ENCODE data around the gene PKNOX1.
"Not testable (repeated sequence)": the region's sequence is repeated elsewhere in the genome, so short reads cannot be mapped to it uniquely, and the experiment has no call there.

DNA sequence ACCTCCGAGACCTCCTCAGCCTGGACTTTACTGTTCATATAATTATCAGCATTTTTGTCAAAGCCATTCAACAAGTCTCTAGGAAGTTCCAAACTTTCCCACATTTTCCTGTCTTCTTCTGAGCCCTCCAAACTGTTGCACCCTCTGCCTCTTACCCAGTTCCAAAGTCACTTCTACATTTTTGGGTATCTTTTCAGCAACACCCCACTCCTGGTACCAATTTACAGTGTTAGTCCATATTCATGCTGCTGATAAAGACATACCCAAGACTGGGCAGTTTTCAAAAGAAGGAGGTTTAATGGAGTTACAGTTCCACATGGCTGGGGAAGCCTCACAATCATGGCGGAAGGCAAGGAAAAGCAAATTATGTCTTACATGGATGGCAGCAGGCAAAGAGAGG lies 25.7 kb downstream of the PKNOX1 start:
- TF ChIP-seq, protein P1, sequence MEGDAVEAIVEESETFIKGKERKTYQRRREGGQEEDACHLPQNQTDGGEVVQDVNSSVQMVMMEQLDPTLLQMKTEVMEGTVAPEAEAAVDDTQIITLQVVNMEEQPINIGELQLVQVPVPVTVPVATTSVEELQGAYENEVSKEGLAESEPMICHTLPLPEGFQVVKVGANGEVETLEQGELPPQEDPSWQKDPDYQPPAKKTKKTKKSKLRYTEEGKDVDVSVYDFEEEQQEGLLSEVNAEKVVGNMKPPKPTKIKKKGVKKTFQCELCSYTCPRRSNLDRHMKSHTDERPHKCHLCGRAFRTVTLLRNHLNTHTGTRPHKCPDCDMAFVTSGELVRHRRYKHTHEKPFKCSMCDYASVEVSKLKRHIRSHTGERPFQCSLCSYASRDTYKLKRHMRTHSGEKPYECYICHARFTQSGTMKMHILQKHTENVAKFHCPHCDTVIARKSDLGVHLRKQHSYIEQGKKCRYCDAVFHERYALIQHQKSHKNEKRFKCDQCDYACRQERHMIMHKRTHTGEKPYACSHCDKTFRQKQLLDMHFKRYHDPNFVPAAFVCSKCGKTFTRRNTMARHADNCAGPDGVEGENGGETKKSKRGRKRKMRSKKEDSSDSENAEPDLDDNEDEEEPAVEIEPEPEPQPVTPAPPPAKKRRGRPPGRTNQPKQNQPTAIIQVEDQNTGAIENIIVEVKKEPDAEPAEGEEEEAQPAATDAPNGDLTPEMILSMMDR (IDR thresholded peaks at IDR 0.05): not testable (repeated sequence)
- TF ChIP-seq POLR2A (IDR thresholded peaks at IDR 0.05): not testable (repeated sequence)

All from Peyer's patch (tissue), 4 donors.